ENCODE measurements around the gene ITPK1.

ITPK1 gene

GRCh38 chr14:92902191-92902590 lies 213.5 kb downstream of the ITPK1 start:
- no peak for DNase-seq (ENCODE audit: low read depth in 1 of 2, low spot score in 1 of 2)

- no peak for DNase-seq (ENCODE audit: low read depth in 1 of 2, low spot score in 1 of 2)
These were observed 215.1 kb downstream of the ITPK1 start for GRCh38 chr14:92900660-92901059.

- no peak for DNase-seq (ENCODE audit: low read depth in 1 of 2, low spot score in 1 of 2)
These were observed 217.1 kb downstream of the ITPK1 start for GRCh38 chr14:92898566-92899131.

GRCh38 chr14:92897922-92898565 lies 217.7 kb downstream of the ITPK1 start:
- peak; percentile 16 to 41 for DNase-seq (ENCODE audit: low read depth in 1 of 2, low spot score in 1 of 2)

- no peak for DNase-seq (ENCODE audit: low read depth in 1 of 2, low spot score in 1 of 2)
These were observed 220.3 kb downstream of the ITPK1 start for GRCh38 chr14:92895352-92895878.

GRCh38 chr14:92892589-92892988 lies 223.1 kb downstream of the ITPK1 start:
- no peak for DNase-seq (ENCODE audit: low read depth in 1 of 2, low spot score in 1 of 2)

- DNase-seq (ENCODE audit: low read depth in 1 of 2, low spot score in 1 of 2) = no peak
These were observed 224.7 kb downstream of the ITPK1 start for GRCh38 chr14:92890830-92891588.

GRCh38 chr14:92888896-92889295 lies 226.8 kb downstream of the ITPK1 start:
- no peak for DNase-seq (ENCODE audit: low read depth in 1 of 2, low spot score in 1 of 2)

- DNase-seq (ENCODE audit: low read depth in 1 of 2, low spot score in 1 of 2) = no peak
These were observed 228.6 kb downstream of the ITPK1 start for GRCh38 chr14:92887157-92887556.

All from activated CD4-positive, alpha-beta T cell treated with anti-CD3 and anti-CD28 coated beads, Interleukin-2, amount 50 U/mL, for 24 hours (primary cell).